Esophagus muscularis mucosa (tissue), 4 donors: Measurements from ENCODE around the gene RNF180. TPM values are rescaled to one million over a fixed set of nuclear protein-coding genes. Genes with fewer than 3 reads are reported as not detected.
"Not testable (repeated sequence)": the region's sequence is repeated elsewhere in the genome, so short reads cannot be mapped to it uniquely, and the experiment has no call there.

Source experiments
- DNase-seq: peaks from one replicate; pipeline ENCODE4 v3.0.0-alpha.2; 2017; ENCODE audit errors: extremely low spot score
- H3K27ac ChIP-seq, 4 donors: fragments of 200-600 bp; sonication (generic); replicated peaks in 1 of 4; 1 replicate in 3 of 4; 2 replicates in 1 of 4; pipeline ENCODE4 v1.5.1; 2016 to 2019; ENCODE audit warnings: mild to moderate bottlenecking in 1 of 4
- H3K27me3 ChIP-seq, 4 donors: fragments of 200-600 bp; sonication (generic); one replicate each; pipeline versions ENCODE4 v1.5.1 to v1.6.0; 2016 to 2019
- H3K36me3 ChIP-seq, 4 donors: fragments of 200-600 bp; sonication (generic); one replicate each; pipeline ENCODE4 v1.5.1; 2016 to 2019
- H3K4me1 ChIP-seq, 4 donors: fragments of 200-600 bp; sonication (generic); one replicate each; pipeline ENCODE4 v1.5.1; 2016 to 2019
- H3K4me3 ChIP-seq, 4 donors: fragments of 200-600 bp; sonication (generic); 1 replicate in 2 of 4; 2 replicates in 2 of 4; pipeline ENCODE4 v1.5.1; 2016 to 2019; ENCODE audit warnings: mild to moderate bottlenecking in 4 of 4, moderate library complexity in 1 of 4
- H3K9me3 ChIP-seq, 4 donors: fragments of 200-600 bp; sonication (generic); 1 replicate in 3 of 4; 2 replicates in 1 of 4; pipeline ENCODE4 v1.5.1; 2016 to 2019
- CTCF ChIP-seq, 3 experiments: fragments of 200-600 bp in 2 of 3; fragments of 450-650 bp in 1 of 3; sonication (generic) in 2 of 3; IDR thresholded peaks; one replicate each; pipeline ENCODE4 v1.5.1; 2017 to 2019; ENCODE audit warnings: antibody characterized with exemption in 3 of 3, mild to moderate bottlenecking in 2 of 3, moderate library complexity in 1 of 3
- EP300 ChIP-seq: sonication (generic); formaldehyde crosslinking; IDR thresholded peaks from one replicate; pipeline ENCODE4 v1.6.1; 2017; ENCODE audit warnings: antibody characterized with exemption
- POLR2A ChIP-seq: fragments of 450-650 bp; IDR thresholded peaks from one replicate; pipeline ENCODE4 v1.6.1; 2017; ENCODE audit warnings: antibody characterized with exemption, moderate library complexity, mild to moderate bottlenecking, low read depth
- POLR2AphosphoS5 ChIP-seq, 2 donors: sonication (generic); formaldehyde crosslinking; IDR thresholded peaks; one replicate each; pipeline ENCODE4 v1.6.1; 2017; ENCODE audit warnings: antibody characterized with exemption in 2 of 2
- WGBS: methylation state at CpG from one replicate; pipeline ENCODE4 v1.1.5; 2018; 5-methylcytosine and 5-hydroxymethylcytosine counted together
- intact Hi-C: fragments of 100-400 bp; cut with DNase I; formaldehyde crosslinking; loops from one replicate; pipeline ENCODE4 v1.15.1; 2023
- total RNA-seq, 4 donors: library from RNA; depleted of rRNA; stranded (reverse); fragments of >200 nt; gene quantifications; one replicate each; pipeline versions ENCODE4 v1.1.0 to v1.2.1, GENCODE V29; 2016

Gene RNF180
- total RNA-seq, 4 donors from 2014 or later = 17.9 to 22.4 (median 21.0) TPM

GRCh38 chr5:64269164-64269563, 103.5 kb downstream of the RNF180 start:
- TF ChIP-seq CTCF (IDR thresholded peaks at IDR 0.05) = no peak
- Histone ChIP-seq H3K4me1 (peaks cover 0 to 9% (median 6%) of the 10 kb centered on the region in 4 donors), H3K9me3 (peaks cover 0 to 4% (median 0%) of the 10 kb centered on the region in 4 donors), H3K36me3 (no peaks in the 10 kb centered on the region), H3K4me3 (no peak overlapping the region), H3K27ac (no peak overlapping the region), H3K27me3 (no peaks in the 10 kb centered on the region)
- WGBS = 72% methylated on average over 4 of the region's 4 CpGs
- intact Hi-C loops = no loop called here
- DNase-seq = no peak

GRCh38 chr5:64273276-64273675, 107.6 kb downstream of the RNF180 start:
- intact Hi-C loops = no loop called here
- WGBS = 36% methylated on average over 1 of the region's 1 CpG

GRCh38 chr5:64285188-64286130, 119.8 kb downstream of the RNF180 start:
- no peak for DNase-seq

More at GRCh38 chr5:64273276-64273675, 107.6 kb downstream of the RNF180 start:
- no peaks in the 10 kb centered on the region for H3K9me3 ChIP-seq
- H3K4me1 ChIP-seq = peaks cover 0 to 9% (median 6%) of the 10 kb centered on the region in 4 donors
- no peak overlapping the region for H3K27ac ChIP-seq
- H3K27me3 ChIP-seq = no peaks in the 10 kb centered on the region
- TF ChIP-seq POLR2AphosphoS5 (IDR thresholded peaks at IDR 0.05) (no peak), EP300 (no peak), POLR2A (no peak), CTCF (IDR thresholded peaks at IDR 0.05) (no peak)
- H3K36me3 ChIP-seq = no peaks in the 10 kb centered on the region
- no peak overlapping the region for H3K4me3 ChIP-seq
- no peak for DNase-seq

GRCh38 chr5:64286381-64286780, 120.7 kb downstream of the RNF180 start:
- TF ChIP-seq CTCF (IDR thresholded peaks at IDR 0.05) (no peak), POLR2A (no peak), POLR2AphosphoS5 (IDR thresholded peaks at IDR 0.05) (no peak), EP300 (no peak)
- 86% methylated on average over 1 of the region's 1 CpG for WGBS
- intact Hi-C loops = no loop called here

More at GRCh38 chr5:64285188-64286130, 119.8 kb downstream of the RNF180 start:
- TF ChIP-seq CTCF (IDR thresholded peaks at IDR 0.05) (no peak), EP300 (no peak), POLR2AphosphoS5 (IDR thresholded peaks at IDR 0.05) (no peak), POLR2A (no peak)
- Histone ChIP-seq H3K36me3 (no peaks in the 10 kb centered on the region), H3K9me3 (peaks cover 0 to 25% (median 10%) of the 10 kb centered on the region in 4 donors), H3K27ac (no peak overlapping the region), H3K4me1 (no peaks in the 10 kb centered on the region), H3K4me3 (no peak overlapping the region), H3K27me3 (no peaks in the 10 kb centered on the region)
- intact Hi-C loops = no loop called here
- 84% methylated on average over 3 of the region's 8 CpGs for WGBS

GRCh38 chr5:64288496-64288895, 122.9 kb downstream of the RNF180 start:
- H3K27ac ChIP-seq, intact Hi-C loops, H3K4me1 ChIP-seq, H3K36me3 ChIP-seq, H3K27me3 ChIP-seq, H3K9me3 ChIP-seq, DNase-seq, H3K4me3 ChIP-seq: not testable (repeated sequence)
- WGBS = 92% methylated on average over 2 of the region's 2 CpGs

More at GRCh38 chr5:64286381-64286780, 120.7 kb downstream of the RNF180 start:
- no peaks in the 10 kb centered on the region for H3K36me3 ChIP-seq
- no peaks in the 10 kb centered on the region for H3K4me1 ChIP-seq
- H3K9me3 ChIP-seq = peaks cover 0 to 16% (median 3%) of the 10 kb centered on the region in 4 donors
- H3K4me3 ChIP-seq = no peak overlapping the region
- no peaks in the 10 kb centered on the region for H3K27me3 ChIP-seq
- H3K27ac ChIP-seq = no peak overlapping the region
- no peak for DNase-seq
